Neural cell (in vitro differentiated cells): ENCODE results near the gene PCTP. TPM values are rescaled to one million over a fixed set of nuclear protein-coding genes. Genes with fewer than 3 reads are reported as not detected.

Source experiments
- H2AFZ ChIP-seq: fragments of 200-600, 300-800 bp; sonication (generic), shearing (Covaris generic); 2 replicates; pipeline ENCODE4 v1.6.0; 2014; ENCODE audit warnings: low read depth, mild to moderate bottlenecking, antibody characterized with exemption, low read length, moderate library complexity
- H3F3A ChIP-seq: fragments of 200-600 bp; shearing (Covaris generic); 2 replicates; pipeline ENCODE4 v1.6.1; 2016; ENCODE audit warnings: mild to moderate bottlenecking, moderate library complexity, mixed read lengths, antibody characterized with exemption, low read length; ENCODE audit not compliant: insufficient read depth, poor library complexity, severe bottlenecking
- H3K27ac ChIP-seq: fragments of 200-600, 300-800 bp; sonication (generic), shearing (Covaris generic); 2 replicates; pipeline ENCODE4 v1.5.1; 2014; ENCODE audit warnings: mild to moderate bottlenecking, low read length, moderate library complexity
- H3K27me3 ChIP-seq: fragments of 300-800, 200-600 bp; sonication (generic), shearing (Covaris generic); 2 replicates; pipeline ENCODE4 v1.6.0; 2014; ENCODE audit warnings: mild to moderate bottlenecking, low read depth, low read length, moderate library complexity; ENCODE audit not compliant: insufficient read depth
- H3K36me3 ChIP-seq: fragments of 300-800, 200-600 bp; sonication (generic), shearing (Covaris generic); 2 replicates; pipeline ENCODE4 v1.5.1; 2014; ENCODE audit warnings: mild to moderate bottlenecking, antibody characterized with exemption, low read length, moderate library complexity; ENCODE audit not compliant: insufficient read depth
- H3K4me2 ChIP-seq: fragments of 300-800, 200-600 bp; sonication (generic), shearing (Covaris generic); 2 replicates; pipeline ENCODE4 v1.6.0; 2014; ENCODE audit warnings: mild to moderate bottlenecking, low read length
- H3K4me3 ChIP-seq: fragments of 300-800, 200-600 bp; sonication (generic), shearing (Covaris generic); 2 replicates; pipeline ENCODE4 v1.5.1; 2014; ENCODE audit warnings: mild to moderate bottlenecking, low read length, moderate library complexity
- H3K79me2 ChIP-seq: fragments of 200-600 bp; shearing (Covaris generic); replicated peaks from 2 replicates; pipeline ENCODE4 v1.6.0; 2014; ENCODE audit warnings: mild to moderate bottlenecking, low read length, moderate library complexity; ENCODE audit not compliant: insufficient read depth
- H3K9ac ChIP-seq: fragments of 300-800, 200-600 bp; sonication (generic), shearing (Covaris generic); 2 replicates; pipeline ENCODE4 v1.6.1; 2016; ENCODE audit warnings: mild to moderate bottlenecking, low read length, mixed read lengths
- H3K9me2 ChIP-seq: fragments of 200-600 bp; shearing (Covaris generic); 2 replicates; pipeline ENCODE4 v1.6.1; 2016; ENCODE audit warnings: mild to moderate bottlenecking, low read length, mixed read lengths; ENCODE audit not compliant: insufficient read depth
- H3K9me3 ChIP-seq: fragments of 200-600, 300-800 bp; sonication (generic), shearing (Covaris generic); 2 replicates; pipeline ENCODE4 v1.6.1; 2016; ENCODE audit warnings: mild to moderate bottlenecking, mixed run types, low read length, moderate library complexity, mixed read lengths
- H4K20me1 ChIP-seq: fragments of 200-600 bp; shearing (Covaris generic); 2 replicates; pipeline ENCODE4 v1.6.1; 2016; ENCODE audit warnings: mild to moderate bottlenecking, mixed run types; ENCODE audit not compliant: insufficient read depth
- CTCF ChIP-seq: fragments of 450-650 bp; IDR thresholded peaks from 2 replicates; pipeline ENCODE4 v1.5.1; 2014; ENCODE audit warnings: antibody characterized with exemption, mild to moderate bottlenecking, moderate library complexity; ENCODE audit not compliant: poor library complexity, severe bottlenecking
- EP300 ChIP-seq: fragments of 450-650 bp; conservative IDR thresholded peaks from 2 replicates; pipeline ENCODE4 v1.6.1; 2014; ENCODE audit warnings: antibody characterized with exemption, mild to moderate bottlenecking, moderate library complexity; ENCODE audit not compliant: poor library complexity, severe bottlenecking
- EZH2 ChIP-seq: fragments of 200-600, 300-800 bp; shearing (Covaris generic), sonication (generic); IDR thresholded peaks from 2 replicates; pipeline ENCODE4 v1.6.1; 2014; ENCODE audit warnings: antibody characterized with exemption, low read length, borderline replicate concordance, mild to moderate bottlenecking; ENCODE audit not compliant: insufficient read depth, poor library complexity, severe bottlenecking
- MXI1 ChIP-seq: fragments of 450-650 bp; conservative IDR thresholded peaks from 2 replicates; pipeline ENCODE4 v1.6.1; 2014; ENCODE audit warnings: antibody characterized with exemption, mild to moderate bottlenecking; ENCODE audit not compliant: poor library complexity, severe bottlenecking
- POLR2AphosphoS5 ChIP-seq: IDR thresholded peaks from 2 replicates; pipeline ENCODE4 v1.6.1; 2012
- RAD21 ChIP-seq: fragments of 450-650 bp; conservative IDR thresholded peaks from 2 replicates; pipeline ENCODE4 v1.6.1; 2014; ENCODE audit warnings: antibody characterized with exemption, mild to moderate bottlenecking, moderate library complexity
- SMC3 ChIP-seq: fragments of 450-650 bp; conservative IDR thresholded peaks from 2 replicates; pipeline ENCODE4 v1.6.1; 2014; ENCODE audit warnings: antibody characterized with exemption, mild to moderate bottlenecking, moderate library complexity; ENCODE audit not compliant: poor library complexity
- TAF1 ChIP-seq: IDR thresholded peaks from 2 replicates; pipeline ENCODE4 v1.6.1; 2012; ENCODE audit warnings: low read depth
- polyA plus RNA-seq: library from polyadenylated mRNA; depleted of rRNA; stranded (reverse); fragments of >200 nt; gene quantifications from 2 replicates; pipeline ENCODE4 v1.2.3, GENCODE V29; 2014
- TF ChIP-seq, protein P1 (sequence below): IDR thresholded peaks from 2 replicates; pipeline ENCODE4 v1.6.1; 2012; ENCODE audit warnings: borderline replicate concordance

PCTP gene
- polyA plus RNA-seq, 1 donor from 2014 or later: 3.9 TPM

DNA sequence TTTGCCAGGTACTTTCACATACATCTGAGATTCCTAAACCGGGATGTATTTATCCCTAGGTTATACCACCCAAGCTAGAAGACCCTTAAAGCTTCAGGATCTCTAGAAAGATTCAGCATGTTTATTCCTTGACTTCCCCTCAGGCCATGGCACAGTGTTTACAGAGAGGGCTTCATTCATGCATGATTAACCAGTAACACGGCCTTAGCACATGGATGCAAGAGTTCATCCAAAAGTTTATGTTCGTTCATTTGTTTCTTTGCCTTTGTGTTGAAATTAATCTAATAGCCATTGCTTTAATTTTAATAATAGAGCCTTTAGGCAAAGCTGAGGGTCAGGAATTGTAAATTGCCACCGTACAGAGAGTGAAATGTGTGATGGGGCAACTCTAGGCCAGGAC, 13.8 kb downstream of the PCTP start:
- Histone ChIP-seq H3K9me2 (no peaks in the 10 kb centered on the region), H3K79me2 (no peaks in the 10 kb centered on the region), H3K9me3 (no peaks in the 10 kb centered on the region), H3K4me3 (no peak overlapping the region), H3K9ac (no peak overlapping the region), H4K20me1 (no peaks in the 10 kb centered on the region), H3K27ac (no peak overlapping the region), H3F3A (no peaks in the 10 kb centered on the region), H3K27me3 (no peaks in the 10 kb centered on the region), H3K36me3 (no peaks in the 10 kb centered on the region), H3K4me2 (no peak overlapping the region), H2AFZ (no peak overlapping the region)
- no peak for TF ChIP-seq RAD21
- TF ChIP-seq CTCF: no peak
- TF ChIP-seq TAF1: no peak
- TF ChIP-seq, protein P1, sequence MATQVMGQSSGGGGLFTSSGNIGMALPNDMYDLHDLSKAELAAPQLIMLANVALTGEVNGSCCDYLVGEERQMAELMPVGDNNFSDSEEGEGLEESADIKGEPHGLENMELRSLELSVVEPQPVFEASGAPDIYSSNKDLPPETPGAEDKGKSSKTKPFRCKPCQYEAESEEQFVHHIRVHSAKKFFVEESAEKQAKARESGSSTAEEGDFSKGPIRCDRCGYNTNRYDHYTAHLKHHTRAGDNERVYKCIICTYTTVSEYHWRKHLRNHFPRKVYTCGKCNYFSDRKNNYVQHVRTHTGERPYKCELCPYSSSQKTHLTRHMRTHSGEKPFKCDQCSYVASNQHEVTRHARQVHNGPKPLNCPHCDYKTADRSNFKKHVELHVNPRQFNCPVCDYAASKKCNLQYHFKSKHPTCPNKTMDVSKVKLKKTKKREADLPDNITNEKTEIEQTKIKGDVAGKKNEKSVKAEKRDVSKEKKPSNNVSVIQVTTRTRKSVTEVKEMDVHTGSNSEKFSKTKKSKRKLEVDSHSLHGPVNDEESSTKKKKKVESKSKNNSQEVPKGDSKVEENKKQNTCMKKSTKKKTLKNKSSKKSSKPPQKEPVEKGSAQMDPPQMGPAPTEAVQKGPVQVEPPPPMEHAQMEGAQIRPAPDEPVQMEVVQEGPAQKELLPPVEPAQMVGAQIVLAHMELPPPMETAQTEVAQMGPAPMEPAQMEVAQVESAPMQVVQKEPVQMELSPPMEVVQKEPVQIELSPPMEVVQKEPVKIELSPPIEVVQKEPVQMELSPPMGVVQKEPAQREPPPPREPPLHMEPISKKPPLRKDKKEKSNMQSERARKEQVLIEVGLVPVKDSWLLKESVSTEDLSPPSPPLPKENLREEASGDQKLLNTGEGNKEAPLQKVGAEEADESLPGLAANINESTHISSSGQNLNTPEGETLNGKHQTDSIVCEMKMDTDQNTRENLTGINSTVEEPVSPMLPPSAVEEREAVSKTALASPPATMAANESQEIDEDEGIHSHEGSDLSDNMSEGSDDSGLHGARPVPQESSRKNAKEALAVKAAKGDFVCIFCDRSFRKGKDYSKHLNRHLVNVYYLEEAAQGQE: no peak
- TF ChIP-seq EZH2: no peak
- TF ChIP-seq POLR2AphosphoS5: no peak
- TF ChIP-seq EP300: no peak
- TF ChIP-seq MXI1: no peak
- TF ChIP-seq SMC3: no peak

- Histone ChIP-seq H3K79me2 (no peaks in the 10 kb centered on the region), H2AFZ (no peak overlapping the region), H3K27me3 (no peaks in the 10 kb centered on the region), H3K27ac (no peak overlapping the region), H3K4me3 (no peak overlapping the region), H3K9ac (no peak overlapping the region), H3K4me2 (no peak overlapping the region), H3K9me2 (no peaks in the 10 kb centered on the region), H3F3A (no peaks in the 10 kb centered on the region), H4K20me1 (no peaks in the 10 kb centered on the region), H3K36me3 (no peaks in the 10 kb centered on the region), H3K9me3 (no peaks in the 10 kb centered on the region)
- TF ChIP-seq POLR2AphosphoS5: no peak
- TF ChIP-seq EZH2: no peak
- no peak for TF ChIP-seq CTCF
- no peak for TF ChIP-seq TAF1
- TF ChIP-seq RAD21: no peak
- no peak for TF ChIP-seq SMC3
- TF ChIP-seq, protein P1: no peak
- no peak for TF ChIP-seq MXI1
- no peak for TF ChIP-seq EP300
These were observed 14.6 kb downstream of the PCTP start for GRCh38 chr17:55765472-55765871.
